SK-N-SH treated with all-trans-retinoic acid at 6 μM for 48 hours (cell line): ENCODE data around the gene ZNF785.

ENCODE experiments used
- ESRRG ChIP-seq: fragments of 250-450 bp; sonication (Bioruptor Pico); IDR thresholded peaks from 2 replicates; pipeline ENCODE4 v1.6.1; 2021; ENCODE audit warnings: mild to moderate bottlenecking
- GLIS3 ChIP-seq: fragments of 250-450 bp; sonication (Bioruptor Pico); IDR thresholded peaks from 2 replicates; pipeline ENCODE4 v1.5.0; 2020; ENCODE audit warnings: mild to moderate bottlenecking, moderate library complexity
- RARB ChIP-seq: fragments of 250-450 bp; sonication (Bioruptor Pico); IDR thresholded peaks from 2 replicates; pipeline ENCODE4 v1.8.0; 2021; ENCODE audit warnings: mild to moderate bottlenecking, moderate library complexity
- SNAI2 ChIP-seq: fragments of 250-450 bp; sonication (Bioruptor Pico); IDR thresholded peaks from 2 replicates; pipeline ENCODE4 v1.5.0; 2020; ENCODE audit warnings: mild to moderate bottlenecking, moderate library complexity
- TCF4 ChIP-seq: fragments of 250-450 bp; sonication (Bioruptor Pico); IDR thresholded peaks from 2 replicates; pipeline ENCODE4 v1.8.0; 2021; ENCODE audit warnings: mild to moderate bottlenecking, moderate library complexity, borderline replicate concordance
- TOX ChIP-seq: fragments of 250-450 bp; sonication (Bioruptor Pico); IDR thresholded peaks from 2 replicates; pipeline ENCODE4 v1.8.0; 2021; ENCODE audit warnings: mild to moderate bottlenecking, moderate library complexity, borderline replicate concordance
- ZC3H10 ChIP-seq: fragments of 250-450 bp; sonication (Bioruptor Pico); IDR thresholded peaks from 2 replicates; pipeline ENCODE4 v1.5.1; 2021; ENCODE audit warnings: mild to moderate bottlenecking, moderate library complexity
- ZFP3 ChIP-seq: fragments of 250-450 bp; sonication (Bioruptor Pico); IDR thresholded peaks from 2 replicates; pipeline ENCODE4 v1.5.0; 2020; ENCODE audit warnings: mild to moderate bottlenecking, moderate library complexity
- ZNF565 ChIP-seq: fragments of 450-650 bp; formaldehyde crosslinking; conservative IDR thresholded peaks from 2 replicates; pipeline ENCODE4 v1.5.0; 2020; ENCODE audit warnings: low read depth, mild to moderate bottlenecking, moderate library complexity
- ZNF70 ChIP-seq: fragments of 450-650 bp; formaldehyde crosslinking; IDR thresholded peaks from 2 replicates; pipeline ENCODE4 v1.5.0; 2020; ENCODE audit warnings: mild to moderate bottlenecking, moderate library complexity
- ZNF8 ChIP-seq: fragments of 450-650 bp; formaldehyde crosslinking; IDR thresholded peaks from 2 replicates; pipeline ENCODE4 v1.5.0; 2020; ENCODE audit warnings: mild to moderate bottlenecking, moderate library complexity
- TF ChIP-seq, protein P1 (sequence below): fragments of 250-450 bp; sonication (Bioruptor Pico); IDR thresholded peaks from 2 replicates; pipeline ENCODE4 v1.5.0; 2020; ENCODE audit warnings: mild to moderate bottlenecking, moderate library complexity
- TF ChIP-seq, protein P2 (sequence below): fragments of 250-450 bp; sonication (Bioruptor Pico); IDR thresholded peaks from 2 replicates; pipeline ENCODE4 v1.8.0; 2021; ENCODE audit warnings: low read depth, mild to moderate bottlenecking, moderate library complexity, borderline replicate concordance

DNA sequence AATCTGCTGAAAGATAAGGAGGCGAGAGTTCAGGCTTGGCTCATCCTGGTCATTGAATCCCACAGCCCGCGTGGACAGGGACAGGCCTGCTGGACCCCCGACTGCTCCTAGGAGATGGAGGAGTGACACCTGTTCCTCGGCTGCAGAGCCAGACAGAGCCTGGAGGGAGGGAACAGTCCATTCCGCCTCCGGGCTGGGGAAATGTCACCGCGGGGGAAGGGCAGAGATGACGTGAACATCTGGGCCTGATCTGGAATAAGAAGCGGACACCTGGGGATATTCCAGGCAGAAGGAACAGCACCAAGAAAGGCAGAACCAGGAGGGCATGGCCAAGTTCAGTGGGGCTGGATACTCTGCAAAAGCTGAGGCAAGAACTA lies 52.4 kb downstream of the ZNF785 start:
- TF ChIP-seq, protein P1, sequence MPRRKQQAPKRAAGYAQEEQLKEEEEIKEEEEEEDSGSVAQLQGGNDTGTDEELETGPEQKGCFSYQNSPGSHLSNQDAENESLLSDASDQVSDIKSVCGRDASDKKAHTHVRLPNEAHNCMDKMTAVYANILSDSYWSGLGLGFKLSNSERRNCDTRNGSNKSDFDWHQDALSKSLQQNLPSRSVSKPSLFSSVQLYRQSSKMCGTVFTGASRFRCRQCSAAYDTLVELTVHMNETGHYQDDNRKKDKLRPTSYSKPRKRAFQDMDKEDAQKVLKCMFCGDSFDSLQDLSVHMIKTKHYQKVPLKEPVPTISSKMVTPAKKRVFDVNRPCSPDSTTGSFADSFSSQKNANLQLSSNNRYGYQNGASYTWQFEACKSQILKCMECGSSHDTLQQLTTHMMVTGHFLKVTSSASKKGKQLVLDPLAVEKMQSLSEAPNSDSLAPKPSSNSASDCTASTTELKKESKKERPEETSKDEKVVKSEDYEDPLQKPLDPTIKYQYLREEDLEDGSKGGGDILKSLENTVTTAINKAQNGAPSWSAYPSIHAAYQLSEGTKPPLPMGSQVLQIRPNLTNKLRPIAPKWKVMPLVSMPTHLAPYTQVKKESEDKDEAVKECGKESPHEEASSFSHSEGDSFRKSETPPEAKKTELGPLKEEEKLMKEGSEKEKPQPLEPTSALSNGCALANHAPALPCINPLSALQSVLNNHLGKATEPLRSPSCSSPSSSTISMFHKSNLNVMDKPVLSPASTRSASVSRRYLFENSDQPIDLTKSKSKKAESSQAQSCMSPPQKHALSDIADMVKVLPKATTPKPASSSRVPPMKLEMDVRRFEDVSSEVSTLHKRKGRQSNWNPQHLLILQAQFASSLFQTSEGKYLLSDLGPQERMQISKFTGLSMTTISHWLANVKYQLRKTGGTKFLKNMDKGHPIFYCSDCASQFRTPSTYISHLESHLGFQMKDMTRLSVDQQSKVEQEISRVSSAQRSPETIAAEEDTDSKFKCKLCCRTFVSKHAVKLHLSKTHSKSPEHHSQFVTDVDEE (CRISPR knock-in tag), result no peak
- TF ChIP-seq ZNF565 (no peak), ZC3H10 (no peak), ZNF8 (CRISPR knock-in tag) (no peak), TOX (CRISPR knock-in tag) (no peak), ZFP3 (no peak), ESRRG (CRISPR knock-in tag) (no peak), GLIS3 (CRISPR knock-in tag) (no peak), RARB (no peak), SNAI2 (CRISPR knock-in tag) (no peak), ZNF70 (CRISPR knock-in tag) (no peak), TCF4 (CRISPR knock-in tag) (no peak)
- TF ChIP-seq, protein P2, sequence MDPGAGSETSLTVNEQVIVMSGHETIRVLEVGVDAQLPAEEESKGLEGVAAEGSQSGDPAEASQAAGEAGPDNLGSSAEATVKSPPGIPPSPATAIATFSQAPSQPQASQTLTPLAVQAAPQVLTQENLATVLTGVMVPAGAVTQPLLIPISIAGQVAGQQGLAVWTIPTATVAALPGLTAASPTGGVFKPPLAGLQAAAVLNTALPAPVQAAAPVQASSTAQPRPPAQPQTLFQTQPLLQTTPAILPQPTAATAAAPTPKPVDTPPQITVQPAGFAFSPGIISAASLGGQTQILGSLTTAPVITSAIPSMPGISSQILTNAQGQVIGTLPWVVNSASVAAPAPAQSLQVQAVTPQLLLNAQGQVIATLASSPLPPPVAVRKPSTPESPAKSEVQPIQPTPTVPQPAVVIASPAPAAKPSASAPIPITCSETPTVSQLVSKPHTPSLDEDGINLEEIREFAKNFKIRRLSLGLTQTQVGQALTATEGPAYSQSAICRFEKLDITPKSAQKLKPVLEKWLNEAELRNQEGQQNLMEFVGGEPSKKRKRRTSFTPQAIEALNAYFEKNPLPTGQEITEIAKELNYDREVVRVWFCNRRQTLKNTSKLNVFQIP, result no peak
